SK-N-SH (cell line): ENCODE data around the gene ETS1. TPM values are rescaled to one million over a fixed set of nuclear protein-coding genes. Genes with fewer than 3 reads are reported as not detected.

Experiments
- CTCF ChIA-PET: fragments of 300-600, 350-600 bp; formaldehyde crosslinking; extraction: SDS; loops from one replicate; lab custom pipeline; 2021; lab: Yijun Ruan, JAX
- POLR2A ChIA-PET: fragments of 350-600 bp; sonication (Branson Sonifier 250); formaldehyde crosslinking; extraction: SDS; loops from one replicate; lab custom pipeline; 2020; ENCODE audit warnings: antibody characterized with exemption, inconsistent platforms; lab: Yijun Ruan, JAX
- DNase-seq: peaks from one replicate; pipeline ENCODE4 v3.0.0; 2012
- H2AFZ ChIP-seq: fragments of 200-600 bp; sonication (generic); 2 replicates; pipeline ENCODE4 v1.8.1; 2016; ENCODE audit warnings: antibody characterized with exemption, mild to moderate bottlenecking, low read depth
- H3F3A ChIP-seq: fragments of 200-600 bp; sonication (generic); replicated peaks from 2 replicates; pipeline ENCODE3; 2016; ENCODE audit warnings: antibody characterized with exemption, mild to moderate bottlenecking; ENCODE audit not compliant: insufficient read depth
- H3K27ac ChIP-seq, 2 experiments: fragments of 200-500 bp in 1 of 2; fragments of 200-600 bp in 1 of 2; sonication (Bioruptor generic) in 1 of 2; sonication (generic), shearing (Covaris generic) in 1 of 2; 2 replicates each; pipeline versions ENCODE4 v1.5.1 to v1.6.1; 2014 to 2016; ENCODE audit warnings: low read depth in 2 of 2, inconsistent platforms in 1 of 2, low read length in 1 of 2, mild to moderate bottlenecking in 1 of 2, mixed read lengths in 1 of 2
- H3K27me3 ChIP-seq: fragments of 200-600 bp; sonication (generic), shearing (Covaris generic); 2 replicates; pipeline ENCODE4 v1.6.1; 2016; ENCODE audit warnings: mixed run types; ENCODE audit not compliant: insufficient read depth
- H3K36me3 ChIP-seq, 2 experiments: fragments of 200-500 bp in 1 of 2; fragments of 200-600 bp in 1 of 2; sonication (Bioruptor generic) in 1 of 2; sonication (generic) in 1 of 2; replicated peaks in 1 of 2; 2 replicates each; pipeline versions ENCODE3 to v1.5.1; 2014 to 2016; ENCODE audit warnings: low read length in 1 of 2, mild to moderate bottlenecking in 1 of 2; ENCODE audit not compliant: insufficient read depth in 2 of 2, control insufficient read depth in 1 of 2
- H3K4me1 ChIP-seq, 2 experiments: fragments of 200-500 bp in 1 of 2; fragments of 200-600 bp in 1 of 2; sonication (Bioruptor generic) in 1 of 2; sonication (generic), shearing (Covaris generic) in 1 of 2; 2 replicates each; pipeline versions ENCODE4 v1.5.1 to v1.6.1; 2014 to 2016; ENCODE audit warnings: low read depth in 1 of 2, low read length in 1 of 2, mixed run types in 1 of 2; ENCODE audit not compliant: insufficient read depth in 2 of 2, control insufficient read depth in 1 of 2
- H3K4me2 ChIP-seq: fragments of 200-600 bp; sonication (generic), shearing (Covaris generic); 2 replicates; pipeline ENCODE4 v1.6.1; 2017; ENCODE audit warnings: mixed run types
- H3K4me3 ChIP-seq, 2 experiments: fragments of 200-500 bp in 1 of 2; fragments of 200-600 bp in 1 of 2; sonication (Bioruptor generic) in 1 of 2; sonication (generic), shearing (Covaris generic) in 1 of 2; 2 replicates each; pipeline versions ENCODE4 v1.5.1 to v1.8.1; 2014 to 2016; ENCODE audit warnings: low read depth in 2 of 2, inconsistent platforms in 1 of 2, low read length in 1 of 2, mild to moderate bottlenecking in 1 of 2, mixed read lengths in 1 of 2, moderate library complexity in 1 of 2
- H3K79me2 ChIP-seq: fragments of 200-600 bp; sonication (generic); 2 replicates; pipeline ENCODE4 v1.8.1; 2017; ENCODE audit warnings: mild to moderate bottlenecking; ENCODE audit not compliant: insufficient read depth
- H3K9ac ChIP-seq: fragments of 200-600 bp; sonication (generic); 2 replicates; pipeline ENCODE4 v1.6.1; 2017; ENCODE audit warnings: mixed run types
- H3K9me2 ChIP-seq: fragments of 200-600 bp; sonication (generic); 2 replicates; pipeline ENCODE4 v1.6.1; 2017; ENCODE audit warnings: mixed run types
- H3K9me3 ChIP-seq: fragments of 200-600 bp; sonication (generic); 2 replicates; pipeline ENCODE4 v1.6.1; 2017; ENCODE audit warnings: mixed run types, mild to moderate bottlenecking, moderate library complexity
- H4K20me1 ChIP-seq: fragments of 200-600 bp; sonication (generic); 2 replicates; pipeline ENCODE4 v1.6.1; 2017; ENCODE audit warnings: mild to moderate bottlenecking, mixed run types; ENCODE audit not compliant: insufficient read depth
- ELF1 ChIP-seq: IDR thresholded peaks from 2 replicates; pipeline ENCODE4 v1.4.0; 2012
- EP300 ChIP-seq, 2 experiments: IDR thresholded peaks; 2 replicates each; pipeline versions ENCODE4 v1.4.0 to v1.6.1; 2012; ENCODE audit warnings: borderline replicate concordance in 1 of 2, low read depth in 1 of 2, low read length in 1 of 2
- FOSL2 ChIP-seq: IDR thresholded peaks from 2 replicates; pipeline ENCODE4 v1.4.0; 2012; ENCODE audit warnings: low read depth, mild to moderate bottlenecking, moderate library complexity, borderline replicate concordance
- FOXJ3 ChIP-seq: sonication (generic); formaldehyde crosslinking; IDR thresholded peaks from 2 replicates; pipeline ENCODE4 v1.5.1; 2020; ENCODE audit warnings: mild to moderate bottlenecking, missing genetic modification reagents
- FOXM1 ChIP-seq: IDR thresholded peaks from 2 replicates; pipeline ENCODE4 v1.4.0; 2012; ENCODE audit warnings: low read depth, mild to moderate bottlenecking
- JUND ChIP-seq: IDR thresholded peaks from 2 replicates; pipeline ENCODE4 v1.4.0; 2012
- MEF2A ChIP-seq: IDR thresholded peaks from 2 replicates; pipeline ENCODE4 v1.4.0; 2012; ENCODE audit warnings: low read depth, borderline replicate concordance
- POLR2AphosphoS5 ChIP-seq: IDR thresholded peaks from 2 replicates; pipeline ENCODE4 v1.6.1; 2012; ENCODE audit warnings: low read depth, low read length
- RAD21 ChIP-seq: IDR thresholded peaks from 2 replicates; pipeline ENCODE4 v1.6.1; 2012; ENCODE audit warnings: mild to moderate bottlenecking, low read length
- SMC3 ChIP-seq: IDR thresholded peaks from 2 replicates; pipeline ENCODE4 v1.6.1; 2012; ENCODE audit warnings: low read depth, low read length, improper control_type of control experiment
- TAF1 ChIP-seq: IDR thresholded peaks from 2 replicates; pipeline ENCODE4 v1.6.1; 2012; ENCODE audit warnings: low read depth, mild to moderate bottlenecking, low read length, moderate library complexity, borderline replicate concordance
- TCF12 ChIP-seq: IDR thresholded peaks from 2 replicates; pipeline ENCODE4 v1.4.0; 2012
- TEAD4 ChIP-seq: IDR thresholded peaks from 2 replicates; pipeline ENCODE4 v1.4.0; 2012; ENCODE audit warnings: mild to moderate bottlenecking, borderline replicate concordance; ENCODE audit not compliant: insufficient read depth
- WGBS: methylation state at CpG from one replicate; pipeline ENCODE4 v1.1.6; 2017; ENCODE audit warnings: low lambda C conversion rate; 5-methylcytosine and 5-hydroxymethylcytosine counted together
- polyA plus RNA-seq, 3 experiments: library from polyadenylated mRNA; depleted of rRNA; stranded (reverse); fragments of >200 nt; gene quantifications; 2 replicates each; pipeline ENCODE4 v1.2.3, GENCODE V29; 2012
- TF ChIP-seq, protein P1 (sequence below): IDR thresholded peaks from 2 replicates; pipeline ENCODE4 v1.4.0; 2012; ENCODE audit warnings: low read depth
- TF ChIP-seq, protein P2 (sequence below): IDR thresholded peaks from 2 replicates; pipeline ENCODE4; 2012
- TF ChIP-seq, protein P3 (sequence below): IDR thresholded peaks from 2 replicates; pipeline ENCODE4 v1.4.0; 2012; ENCODE audit warnings: low read depth, borderline replicate concordance

The ETS1 gene
- polyA plus RNA-seq, 1 of the 3 experiments (the other 2 are of a cell fraction): 14.5 TPM

DNA sequence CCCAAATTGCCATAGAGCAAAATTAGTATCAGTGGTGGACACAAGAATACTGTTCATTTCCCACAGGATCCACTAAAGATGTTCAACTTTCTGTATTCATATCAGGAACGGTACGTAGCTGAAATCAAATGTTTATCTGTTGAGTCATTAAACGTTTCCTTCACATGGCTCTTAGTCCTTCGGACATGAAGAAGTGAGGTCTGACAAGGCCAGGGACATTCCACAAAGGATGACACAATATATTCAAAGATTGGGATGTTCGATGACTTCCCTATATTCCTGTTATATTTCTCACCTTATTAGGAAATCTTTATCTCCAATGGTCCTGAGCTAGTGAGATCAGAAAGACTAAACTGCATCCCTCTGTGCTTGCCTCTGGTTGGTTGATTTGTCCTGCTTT lies 129.0 kb downstream of the ETS1 start:
- Histone ChIP-seq H3K9me3 (no peaks in the 10 kb centered on the region), H3K4me3 (no peak overlapping the region), H3K27me3 (no peaks in the 10 kb centered on the region), H3K9ac (peak overlapping the region; percentile 57), H3K9me2 (no peaks in the 10 kb centered on the region), H4K20me1 (no peaks in the 10 kb centered on the region), H3K36me3 (peaks cover 50 to 55% of the 10 kb centered on the region in 2 experiments), H3K4me1 (peaks cover 8 to 37% of the 10 kb centered on the region in 2 experiments), H3F3A (peaks cover 46% of the 10 kb centered on the region), H3K27ac (peak overlapping the region; percentile 83 to 99), H3K4me2 (no peak overlapping the region), H2AFZ (no peak overlapping the region), H3K79me2 (peaks cover 22% of the 10 kb centered on the region; the same call in 1 of the 2 replicates)
- ChIA-PET CTCF (interaction anchor here (1.0 to 2.0 kb wide), 3 partner anchors 21 to 301 kb away, joined by 3 to 5 read pairs (median 4); no protein-coding TSS in a partner anchor), POLR2A (interaction anchor here (1.1 kb wide), 1 partner anchor 37 kb away, joined by 3 read pairs; no protein-coding TSS in a partner anchor)
- WGBS: 6% methylated on average over 5 of the region's 5 CpGs
- TF ChIP-seq, protein P1, sequence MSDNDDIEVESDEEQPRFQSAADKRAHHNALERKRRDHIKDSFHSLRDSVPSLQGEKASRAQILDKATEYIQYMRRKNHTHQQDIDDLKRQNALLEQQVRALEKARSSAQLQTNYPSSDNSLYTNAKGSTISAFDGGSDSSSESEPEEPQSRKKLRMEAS: peak; percentile 88; the same call in 1 of the 2 replicates
- TF ChIP-seq EP300 (IDR thresholded peaks at IDR 0.05; ENCODE audit: borderline replicate concordance in 1 of 2, low read depth in 1 of 2, low read length in 1 of 2) (peak in 1 of 2 experiments; percentile 63; a peak in 2 of 4 replicates), ELF1 (no peak), FOXM1 (0 out of 2 replicates have a peak, but pooled peaks have one; percentile 29), TEAD4 (peak; percentile 67; the same call in 1 of the 2 replicates), TCF12 (peak; percentile 67), FOSL2 (peak; percentile 79), JUND (peak; percentile 79), MEF2A (peak; percentile 3; the same call in 1 of the 2 replicates), SMC3 (no peak), FOXJ3 (CRISPR knock-in tag) (no peak), RAD21 (no peak)
- TF ChIP-seq, protein P2, sequence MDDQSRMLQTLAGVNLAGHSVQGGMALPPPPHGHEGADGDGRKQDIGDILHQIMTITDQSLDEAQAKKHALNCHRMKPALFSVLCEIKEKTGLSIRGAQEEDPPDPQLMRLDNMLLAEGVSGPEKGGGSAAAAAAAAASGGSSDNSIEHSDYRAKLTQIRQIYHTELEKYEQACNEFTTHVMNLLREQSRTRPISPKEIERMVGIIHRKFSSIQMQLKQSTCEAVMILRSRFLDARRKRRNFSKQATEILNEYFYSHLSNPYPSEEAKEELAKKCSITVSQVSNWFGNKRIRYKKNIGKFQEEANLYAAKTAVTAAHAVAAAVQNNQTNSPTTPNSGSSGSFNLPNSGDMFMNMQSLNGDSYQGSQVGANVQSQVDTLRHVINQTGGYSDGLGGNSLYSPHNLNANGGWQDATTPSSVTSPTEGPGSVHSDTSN: peak; percentile 78
- TF ChIP-seq, protein P3, sequence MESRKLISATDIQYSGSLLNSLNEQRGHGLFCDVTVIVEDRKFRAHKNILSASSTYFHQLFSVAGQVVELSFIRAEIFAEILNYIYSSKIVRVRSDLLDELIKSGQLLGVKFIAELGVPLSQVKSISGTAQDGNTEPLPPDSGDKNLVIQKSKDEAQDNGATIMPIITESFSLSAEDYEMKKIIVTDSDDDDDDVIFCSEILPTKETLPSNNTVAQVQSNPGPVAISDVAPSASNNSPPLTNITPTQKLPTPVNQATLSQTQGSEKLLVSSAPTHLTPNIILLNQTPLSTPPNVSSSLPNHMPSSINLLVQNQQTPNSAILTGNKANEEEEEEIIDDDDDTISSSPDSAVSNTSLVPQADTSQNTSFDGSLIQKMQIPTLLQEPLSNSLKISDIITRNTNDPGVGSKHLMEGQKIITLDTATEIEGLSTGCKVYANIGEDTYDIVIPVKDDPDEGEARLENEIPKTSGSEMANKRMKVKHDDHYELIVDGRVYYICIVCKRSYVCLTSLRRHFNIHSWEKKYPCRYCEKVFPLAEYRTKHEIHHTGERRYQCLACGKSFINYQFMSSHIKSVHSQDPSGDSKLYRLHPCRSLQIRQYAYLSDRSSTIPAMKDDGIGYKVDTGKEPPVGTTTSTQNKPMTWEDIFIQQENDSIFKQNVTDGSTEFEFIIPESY: no peak
- DNase-seq: no peak

DNA sequence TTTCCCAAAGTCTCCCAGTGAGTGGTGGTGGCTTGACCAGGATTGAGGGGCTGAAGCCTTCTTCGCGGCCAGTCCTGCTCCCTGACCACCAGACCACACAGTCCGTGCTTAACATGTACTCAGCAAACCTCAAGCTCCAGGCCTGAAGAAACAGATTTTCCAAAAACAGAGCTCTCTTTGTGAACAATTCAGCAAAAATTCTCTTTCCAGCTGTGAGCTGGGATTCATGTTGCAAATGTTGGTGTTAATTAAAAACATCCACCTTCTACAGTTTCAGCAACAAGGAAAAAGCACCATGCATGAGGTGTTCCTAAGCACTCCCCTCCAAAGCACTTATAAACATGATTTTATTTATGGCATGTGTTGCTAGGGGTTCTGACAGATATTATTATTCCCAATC lies 129.5 kb downstream of the ETS1 start:
- no peak for DNase-seq
- H3K27ac ChIP-seq: peak overlapping the region; percentile 83 to 99
- no peaks in the 10 kb centered on the region for H3K9me2 ChIP-seq
- 76% methylated on average over 3 of the region's 3 CpGs for WGBS
- H3K4me1 ChIP-seq: peaks cover 8 to 35% of the 10 kb centered on the region in 2 experiments
- no peak overlapping the region for H2AFZ ChIP-seq
- H3K79me2 ChIP-seq: peaks cover 22% of the 10 kb centered on the region; the same call in 1 of the 2 replicates
- POLR2A ChIA-PET: interaction anchor here (1.1 kb wide), 1 partner anchor 37 kb away, joined by 3 read pairs; no protein-coding TSS in a partner anchor
- CTCF ChIA-PET: interaction anchor here (1.0 to 2.0 kb wide), 2 partner anchors 21 to 301 kb away, joined by 4 to 5 read pairs; no protein-coding TSS in a partner anchor
- H3K4me2 ChIP-seq: peak overlapping the region; percentile 8; the same call in 1 of the 2 replicates
- H3F3A ChIP-seq: peaks cover 46% of the 10 kb centered on the region
- H3K9ac ChIP-seq: peak overlapping the region; percentile 57
- H3K9me3 ChIP-seq: no peaks in the 10 kb centered on the region
- TF ChIP-seq POLR2AphosphoS5 (no peak), JUND (no peak), RAD21 (no peak), TAF1 (no peak), EP300 (IDR thresholded peaks at IDR 0.05; ENCODE audit: borderline replicate concordance in 1 of 2, low read depth in 1 of 2, low read length in 1 of 2) (no peak), FOXM1 (no peak)
- no peaks in the 10 kb centered on the region for H3K27me3 ChIP-seq
- H3K4me3 ChIP-seq: no peak overlapping the region
- peaks cover 48 to 50% of the 10 kb centered on the region in 2 experiments for H3K36me3 ChIP-seq
- no peaks in the 10 kb centered on the region for H4K20me1 ChIP-seq
